Panc1 (cell line): ENCODE results near the gene SUGCT. TPM values are rescaled to one million over a fixed set of nuclear protein-coding genes. Genes with fewer than 3 reads are reported as not detected.

Experiments used
- ATAC-seq: fragments of 200-7000 bp; cut with Tn5 transposase; 2 replicates; pipeline ENCODE4 v1.9.1; 2020; ENCODE audit warnings: mild to moderate bottlenecking, moderate library complexity
- BruUV-seq: library from RNA; stranded (reverse); fragments of 400-500 nt; replicated peaks from 2 replicates; lab custom pipeline; 2021; lab: Mats Ljungman, UMichigan
- CTCF ChIA-PET: fragments of 300-600 bp; sonication (Branson Sonifier 250); formaldehyde crosslinking; loops from one replicate; lab custom pipeline; 2022; ENCODE audit warnings: antibody characterized with exemption; lab: Charles Lee
- POLR2A ChIA-PET: fragments of 300-600 bp; sonication (Branson Sonifier 250); formaldehyde crosslinking; loops from one replicate; lab custom pipeline; 2022; ENCODE audit warnings: antibody characterized with exemption; lab: Charles Lee
- DNase-seq: peaks from one replicate; pipeline ENCODE4 v3.0.0-alpha.2; 2010; ENCODE audit warnings: low read depth, low spot score
- H3K27ac ChIP-seq: 2 replicates; pipeline ENCODE4 v1.5.1; 2011; ENCODE audit warnings: mild to moderate bottlenecking, low read length, inconsistent platforms
- H3K27me3 ChIP-seq: fragments of 200-500 bp; sonication (Bioruptor generic); 2 replicates; pipeline ENCODE4 v1.6.0; 2014; ENCODE audit warnings: low read length, inconsistent platforms; ENCODE audit not compliant: control insufficient read depth, insufficient read depth
- H3K36me3 ChIP-seq: fragments of 200-500 bp; sonication (Bioruptor generic); 2 replicates; pipeline ENCODE4 v1.5.1; 2014; ENCODE audit warnings: inconsistent platforms, mild to moderate bottlenecking, low read length, moderate library complexity; ENCODE audit not compliant: control insufficient read depth, insufficient read depth
- H3K4me1 ChIP-seq: 2 replicates; pipeline ENCODE4 v1.5.1; 2011; ENCODE audit warnings: inconsistent platforms, mild to moderate bottlenecking, low read length, moderate library complexity; ENCODE audit not compliant: control insufficient read depth, insufficient read depth
- H3K4me3 ChIP-seq, 2 experiments: 2 replicates each; pipeline ENCODE4 v1.5.1; 2011 to 2012; ENCODE audit warnings: low read depth in 2 of 2, low read length in 2 of 2, mild to moderate bottlenecking in 2 of 2, inconsistent platforms in 1 of 2, moderate library complexity in 1 of 2
- H3K9me3 ChIP-seq: fragments of 200-500 bp; sonication (Bioruptor generic); 2 replicates; pipeline ENCODE4 v1.5.1; 2014; ENCODE audit warnings: low read depth, mild to moderate bottlenecking, inconsistent platforms, low read length, moderate library complexity; ENCODE audit not compliant: control insufficient read depth, insufficient read depth
- POLR2AphosphoS5 ChIP-seq: IDR thresholded peaks from 2 replicates; pipeline ENCODE4 v1.6.1; 2012; ENCODE audit warnings: mild to moderate bottlenecking, low read depth, low read length, moderate library complexity
- SIN3A ChIP-seq: IDR thresholded peaks from 2 replicates; pipeline ENCODE4 v1.6.1; 2012; ENCODE audit warnings: low read depth, mild to moderate bottlenecking, low read length, moderate library complexity, borderline replicate concordance; ENCODE audit not compliant: insufficient read depth
- TCF7L2 ChIP-seq: IDR thresholded peaks from 2 replicates; pipeline ENCODE4 v1.6.1; 2011; ENCODE audit warnings: mild to moderate bottlenecking, low read depth, low read length, inconsistent platforms
- in situ Hi-C: cut with HindIII; loops from 2 replicates; pipeline ENCODE4 v1.10.0; 2016; ENCODE audit warnings: low sequenced_read_pairs, low pct_unique_long_range_greater_than_20kb
- intact Hi-C: fragments of 100-400 bp; cut with micrococcal nuclease; formaldehyde crosslinking; loops from one replicate; pipeline ENCODE4 v1.10.0; 2022; ENCODE audit not compliant: unreplicated experiment
- total RNA-seq: library from RNA; stranded (reverse); gene quantifications from one replicate; pipeline ENCODE4 v1.2.1, GENCODE V29; 2021; ENCODE audit not compliant: unreplicated experiment
- TF ChIP-seq, protein P1 (sequence below): fragments of 450-650 bp; IDR thresholded peaks from 2 replicates; pipeline ENCODE4 v1.5.1; 2017; ENCODE audit warnings: mild to moderate bottlenecking
- TF ChIP-seq, protein P2 (sequence below), 2 experiments: IDR thresholded peaks; 2 replicates each; pipeline ENCODE4 v1.6.1; 2011 to 2012; ENCODE audit warnings: low read depth in 2 of 2, control low read depth in 1 of 2, low read length in 1 of 2, mild to moderate bottlenecking in 1 of 2, moderate library complexity in 1 of 2; ENCODE audit not compliant: insufficient read depth in 1 of 2

SUGCT gene
- total RNA-seq, 1 experiment from 2014 or later: 3.1 TPM

DNA sequence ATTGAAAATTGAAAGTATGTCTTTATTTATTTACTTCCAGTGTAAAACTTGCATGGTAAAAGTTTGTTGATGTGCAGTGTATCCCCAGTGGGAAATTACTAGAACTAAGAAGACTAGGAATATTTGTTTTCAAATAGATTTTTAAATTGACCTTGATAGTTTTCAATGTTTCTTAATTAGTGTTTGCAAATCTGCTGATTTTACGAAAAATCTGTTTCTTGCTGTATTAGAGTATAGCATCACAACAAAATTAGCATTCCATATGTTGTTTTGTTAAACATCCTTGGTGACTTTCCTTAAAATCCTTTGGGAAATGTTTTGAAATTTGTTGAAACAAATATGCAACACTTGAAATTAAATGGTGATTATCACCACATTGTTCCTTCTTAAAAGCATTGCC lies 425.9 kb downstream of the SUGCT start:
- H3K36me3 ChIP-seq: no peaks in the 10 kb centered on the region
- DNase-seq (no peak), ATAC-seq (no peak)
- H3K9me3 ChIP-seq: no peaks in the 10 kb centered on the region
- intact Hi-C loops (no loop called here), in situ Hi-C loops (no loop called here)
- ChIA-PET CTCF (no interaction called here), POLR2A (no interaction called here)
- BruUV-seq: no TSS peak
- no peak overlapping the region for H3K4me3 ChIP-seq
- H3K4me1 ChIP-seq: no peaks in the 10 kb centered on the region
- H3K27me3 ChIP-seq: no peaks in the 10 kb centered on the region
- H3K27ac ChIP-seq: no peak overlapping the region
- no peak for TF ChIP-seq TCF7L2
- TF ChIP-seq SIN3A: no peak
- TF ChIP-seq, protein P1, sequence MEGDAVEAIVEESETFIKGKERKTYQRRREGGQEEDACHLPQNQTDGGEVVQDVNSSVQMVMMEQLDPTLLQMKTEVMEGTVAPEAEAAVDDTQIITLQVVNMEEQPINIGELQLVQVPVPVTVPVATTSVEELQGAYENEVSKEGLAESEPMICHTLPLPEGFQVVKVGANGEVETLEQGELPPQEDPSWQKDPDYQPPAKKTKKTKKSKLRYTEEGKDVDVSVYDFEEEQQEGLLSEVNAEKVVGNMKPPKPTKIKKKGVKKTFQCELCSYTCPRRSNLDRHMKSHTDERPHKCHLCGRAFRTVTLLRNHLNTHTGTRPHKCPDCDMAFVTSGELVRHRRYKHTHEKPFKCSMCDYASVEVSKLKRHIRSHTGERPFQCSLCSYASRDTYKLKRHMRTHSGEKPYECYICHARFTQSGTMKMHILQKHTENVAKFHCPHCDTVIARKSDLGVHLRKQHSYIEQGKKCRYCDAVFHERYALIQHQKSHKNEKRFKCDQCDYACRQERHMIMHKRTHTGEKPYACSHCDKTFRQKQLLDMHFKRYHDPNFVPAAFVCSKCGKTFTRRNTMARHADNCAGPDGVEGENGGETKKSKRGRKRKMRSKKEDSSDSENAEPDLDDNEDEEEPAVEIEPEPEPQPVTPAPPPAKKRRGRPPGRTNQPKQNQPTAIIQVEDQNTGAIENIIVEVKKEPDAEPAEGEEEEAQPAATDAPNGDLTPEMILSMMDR: no peak
- no peak for TF ChIP-seq POLR2AphosphoS5
- TF ChIP-seq, protein P2, sequence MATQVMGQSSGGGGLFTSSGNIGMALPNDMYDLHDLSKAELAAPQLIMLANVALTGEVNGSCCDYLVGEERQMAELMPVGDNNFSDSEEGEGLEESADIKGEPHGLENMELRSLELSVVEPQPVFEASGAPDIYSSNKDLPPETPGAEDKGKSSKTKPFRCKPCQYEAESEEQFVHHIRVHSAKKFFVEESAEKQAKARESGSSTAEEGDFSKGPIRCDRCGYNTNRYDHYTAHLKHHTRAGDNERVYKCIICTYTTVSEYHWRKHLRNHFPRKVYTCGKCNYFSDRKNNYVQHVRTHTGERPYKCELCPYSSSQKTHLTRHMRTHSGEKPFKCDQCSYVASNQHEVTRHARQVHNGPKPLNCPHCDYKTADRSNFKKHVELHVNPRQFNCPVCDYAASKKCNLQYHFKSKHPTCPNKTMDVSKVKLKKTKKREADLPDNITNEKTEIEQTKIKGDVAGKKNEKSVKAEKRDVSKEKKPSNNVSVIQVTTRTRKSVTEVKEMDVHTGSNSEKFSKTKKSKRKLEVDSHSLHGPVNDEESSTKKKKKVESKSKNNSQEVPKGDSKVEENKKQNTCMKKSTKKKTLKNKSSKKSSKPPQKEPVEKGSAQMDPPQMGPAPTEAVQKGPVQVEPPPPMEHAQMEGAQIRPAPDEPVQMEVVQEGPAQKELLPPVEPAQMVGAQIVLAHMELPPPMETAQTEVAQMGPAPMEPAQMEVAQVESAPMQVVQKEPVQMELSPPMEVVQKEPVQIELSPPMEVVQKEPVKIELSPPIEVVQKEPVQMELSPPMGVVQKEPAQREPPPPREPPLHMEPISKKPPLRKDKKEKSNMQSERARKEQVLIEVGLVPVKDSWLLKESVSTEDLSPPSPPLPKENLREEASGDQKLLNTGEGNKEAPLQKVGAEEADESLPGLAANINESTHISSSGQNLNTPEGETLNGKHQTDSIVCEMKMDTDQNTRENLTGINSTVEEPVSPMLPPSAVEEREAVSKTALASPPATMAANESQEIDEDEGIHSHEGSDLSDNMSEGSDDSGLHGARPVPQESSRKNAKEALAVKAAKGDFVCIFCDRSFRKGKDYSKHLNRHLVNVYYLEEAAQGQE (IDR thresholded peaks at IDR 0.05; ENCODE audit: insufficient read depth in 1 of 2, low read depth in 2 of 2, low read length in 1 of 2): no peak

DNA sequence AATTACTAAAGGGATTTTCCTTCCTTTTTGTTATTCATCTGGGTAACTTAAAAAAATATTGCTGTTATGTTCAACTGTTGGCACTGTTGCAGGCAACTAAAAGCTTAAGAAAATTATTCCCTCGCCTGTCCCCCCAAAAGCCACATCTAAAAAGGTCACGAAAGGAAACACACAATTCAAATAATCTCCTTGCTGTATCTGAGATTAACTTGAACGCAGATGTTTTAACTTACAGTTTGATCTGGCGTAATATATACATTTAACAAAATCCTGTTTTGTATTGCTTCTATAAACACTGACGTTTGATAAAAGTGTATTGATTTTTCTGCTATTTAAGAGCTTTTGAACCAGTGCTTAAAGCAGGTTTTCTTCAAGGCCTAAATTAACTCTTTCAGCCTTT lies 432.1 kb downstream of the SUGCT start:
- ATAC-seq (no peak), DNase-seq (no peak)
- no peaks in the 10 kb centered on the region for H3K4me1 ChIP-seq
- ChIA-PET CTCF (no interaction called here), POLR2A (no interaction called here)
- in situ Hi-C loops: no loop called here
- no peaks in the 10 kb centered on the region for H3K36me3 ChIP-seq
- H3K27me3 ChIP-seq: no peaks in the 10 kb centered on the region
- intact Hi-C loops: no loop called here
- TF ChIP-seq SIN3A (no peak), POLR2AphosphoS5 (no peak), TCF7L2 (no peak)
- TF ChIP-seq, protein P2 (IDR thresholded peaks at IDR 0.05; ENCODE audit: insufficient read depth in 1 of 2, low read depth in 2 of 2, low read length in 1 of 2): no peak
- TF ChIP-seq, protein P1: no peak
- BruUV-seq: no TSS peak
- H3K9me3 ChIP-seq: no peaks in the 10 kb centered on the region
- H3K27ac ChIP-seq: no peak overlapping the region
- no peak overlapping the region for H3K4me3 ChIP-seq
